Measurements from ENCODE around the gene CCDC192.

DNA sequence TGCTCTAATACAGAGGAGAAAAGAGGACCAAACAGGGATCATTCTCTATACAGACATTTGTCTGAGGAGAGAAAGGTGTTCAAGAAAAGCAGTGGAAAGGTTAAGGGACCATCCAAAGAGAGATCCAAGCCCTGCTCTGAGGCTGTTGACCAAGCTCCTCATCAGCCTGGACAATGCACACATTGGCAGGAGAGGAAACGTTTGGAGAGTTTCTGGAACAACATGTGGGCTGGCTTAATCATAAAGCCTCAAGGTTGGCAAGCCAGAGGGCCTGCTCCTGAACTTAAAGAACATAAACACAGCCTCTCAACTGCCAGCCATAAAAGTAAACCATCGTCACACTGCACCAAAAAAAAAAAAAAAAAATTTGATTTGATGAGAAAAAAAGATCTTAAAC lies 196.0 kb downstream of the CCDC192 start:
- no peak for TF ChIP-seq POLR2A (IDR thresholded peaks at IDR 0.05)
- TF ChIP-seq, protein P1, sequence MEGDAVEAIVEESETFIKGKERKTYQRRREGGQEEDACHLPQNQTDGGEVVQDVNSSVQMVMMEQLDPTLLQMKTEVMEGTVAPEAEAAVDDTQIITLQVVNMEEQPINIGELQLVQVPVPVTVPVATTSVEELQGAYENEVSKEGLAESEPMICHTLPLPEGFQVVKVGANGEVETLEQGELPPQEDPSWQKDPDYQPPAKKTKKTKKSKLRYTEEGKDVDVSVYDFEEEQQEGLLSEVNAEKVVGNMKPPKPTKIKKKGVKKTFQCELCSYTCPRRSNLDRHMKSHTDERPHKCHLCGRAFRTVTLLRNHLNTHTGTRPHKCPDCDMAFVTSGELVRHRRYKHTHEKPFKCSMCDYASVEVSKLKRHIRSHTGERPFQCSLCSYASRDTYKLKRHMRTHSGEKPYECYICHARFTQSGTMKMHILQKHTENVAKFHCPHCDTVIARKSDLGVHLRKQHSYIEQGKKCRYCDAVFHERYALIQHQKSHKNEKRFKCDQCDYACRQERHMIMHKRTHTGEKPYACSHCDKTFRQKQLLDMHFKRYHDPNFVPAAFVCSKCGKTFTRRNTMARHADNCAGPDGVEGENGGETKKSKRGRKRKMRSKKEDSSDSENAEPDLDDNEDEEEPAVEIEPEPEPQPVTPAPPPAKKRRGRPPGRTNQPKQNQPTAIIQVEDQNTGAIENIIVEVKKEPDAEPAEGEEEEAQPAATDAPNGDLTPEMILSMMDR (IDR thresholded peaks at IDR 0.05) = no peak
